Keratinocyte (primary cell): ENCODE data around the gene CACNB2.
"Not testable (repeated sequence)": the region's sequence is repeated elsewhere in the genome, so short reads cannot be mapped to it uniquely, and the experiment has no call there.

Experiments used
- CTCF ChIP-seq, 3 experiments: IDR thresholded peaks in 1 of 3; conservative IDR thresholded peaks in 1 of 3; optimal IDR thresholded peaks in 1 of 3; 2 replicates in 2 of 3; 3 replicates in 1 of 3; pipeline versions ENCODE3 to v1.5.1; 2011; ENCODE audit warnings: low read length in 3 of 3, mild to moderate bottlenecking in 3 of 3, moderate library complexity in 2 of 3, control low read depth in 1 of 3, inconsistent platforms in 1 of 3; ENCODE audit not compliant: insufficient read depth in 2 of 3; ENCODE audit errors: extremely low read depth in 1 of 3
- EZH2 ChIP-seq: IDR thresholded peaks from one replicate; pipeline ENCODE4 v1.6.1; 2012; ENCODE audit warnings: inconsistent platforms, mild to moderate bottlenecking, low read length, moderate library complexity

GRCh38 chr10:18570386-18570785 is 430.2 kb downstream of the CACNB2 start:
- not testable (repeated sequence) for TF ChIP-seq EZH2; CTCF (optimal IDR thresholded peaks at IDR 0.05 in 1 of 3, IDR thresholded peaks at IDR 0.05 in 1 of 3, conservative IDR thresholded peaks at IDR 0.05 in 1 of 3; ENCODE audit: extremely low read depth in 1 of 3, insufficient read depth in 2 of 3, low read length in 3 of 3)
